COLO668 (cell line): ENCODE data around the gene KDM2B.

ENCODE experiments used
- DNase-seq: peaks from one replicate; lab custom pipeline; 2025; ENCODE audit not compliant: unreplicated experiment; lab: John Stamatoyannopoulos, UW

KDM2B gene

GRCh38 chr12:121565076-121565475 lies 15.7 kb downstream of the KDM2B start:
- DNase-seq: no peak

GRCh38 chr12:121562488-121562887 lies 18.3 kb downstream of the KDM2B start:
- no peak for DNase-seq

GRCh38 chr12:121561009-121561395 lies 19.8 kb downstream of the KDM2B start:
- no peak for DNase-seq

GRCh38 chr12:121560392-121561008 lies 20.3 kb downstream of the KDM2B start:
- no peak for DNase-seq

- no peak for DNase-seq
Observed at GRCh38 chr12:121558956-121559355, 21.9 kb downstream of the KDM2B start.

- DNase-seq: no peak
Observed at GRCh38 chr12:121550974-121551634, 29.7 kb downstream of the KDM2B start.

GRCh38 chr12:121549075-121549474 lies 31.7 kb downstream of the KDM2B start:
- DNase-seq: no peak

GRCh38 chr12:121545480-121545879 lies 35.3 kb downstream of the KDM2B start:
- no peak for DNase-seq

GRCh38 chr12:121543786-121544185 lies 37.0 kb downstream of the KDM2B start:
- DNase-seq: no peak

- no peak for DNase-seq
Observed at GRCh38 chr12:121539908-121540307, 40.9 kb downstream of the KDM2B start.

- no peak for DNase-seq
Observed at GRCh38 chr12:121538699-121539061, 42.1 kb downstream of the KDM2B start.

- peak; percentile 76 for DNase-seq
Observed at GRCh38 chr12:121537814-121538698, 42.8 kb downstream of the KDM2B start.

- DNase-seq: peak; percentile 82
Observed at GRCh38 chr12:121536899-121537813, 43.7 kb downstream of the KDM2B start.

- peak; percentile 82 for DNase-seq
Observed at GRCh38 chr12:121536054-121536898, 44.5 kb downstream of the KDM2B start.

GRCh38 chr12:121535150-121536053 lies 45.4 kb downstream of the KDM2B start:
- DNase-seq: no peak

- DNase-seq: no peak
Observed at GRCh38 chr12:121534495-121535148, 46.2 kb downstream of the KDM2B start.

GRCh38 chr12:121533394-121534090 lies 47.3 kb downstream of the KDM2B start:
- DNase-seq: no peak
